ENCODE results near the gene NF2.

Gene NF2

GRCh38 chr22:29665486-29665885 lies 62.1 kb downstream of the NF2 start:
- no peak for DNase-seq (ENCODE audit: low read depth)

DNA sequence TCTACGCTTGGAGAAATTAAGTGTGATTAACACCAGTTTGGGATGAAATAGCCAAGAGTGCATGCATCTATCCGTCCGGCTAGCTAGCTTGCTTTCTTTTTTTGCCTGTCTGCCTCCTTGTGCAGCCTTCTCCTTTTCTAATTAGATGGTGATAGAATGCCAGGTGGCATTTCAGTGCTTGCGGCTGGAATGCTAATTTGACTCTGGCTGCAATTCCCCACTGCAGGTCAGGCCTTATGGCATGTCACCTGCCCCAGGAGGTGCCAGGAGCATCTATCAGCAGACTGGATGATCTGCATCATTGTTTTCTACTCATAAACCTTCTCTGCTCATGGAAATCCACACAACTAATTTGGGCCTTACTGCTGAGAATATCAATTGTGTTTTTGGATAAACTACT lies 65.2 kb downstream of the NF2 start:
- DNase-seq (ENCODE audit: low read depth), result no peak

DNA sequence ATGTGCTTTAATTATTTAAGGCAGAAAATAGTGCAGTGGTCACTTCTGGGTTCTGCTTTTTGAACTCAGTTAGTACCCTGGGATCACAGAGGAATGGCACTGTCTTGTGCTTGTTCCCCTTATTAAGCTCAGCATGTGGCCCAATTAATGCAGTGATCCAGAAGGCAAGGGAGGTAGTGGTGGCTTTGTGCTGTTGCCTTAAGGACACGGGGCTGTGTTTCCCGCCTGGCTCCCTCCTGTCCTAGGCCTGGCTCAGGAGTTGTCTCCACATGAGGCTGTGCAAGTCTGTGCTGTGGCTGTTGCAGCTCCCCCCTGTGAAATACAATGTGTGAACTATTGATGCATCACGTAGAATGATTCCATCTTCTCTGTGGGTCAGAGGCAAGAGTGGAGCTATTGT lies 67.2 kb downstream of the NF2 start:
- no peak for DNase-seq (ENCODE audit: low read depth)

DNA sequence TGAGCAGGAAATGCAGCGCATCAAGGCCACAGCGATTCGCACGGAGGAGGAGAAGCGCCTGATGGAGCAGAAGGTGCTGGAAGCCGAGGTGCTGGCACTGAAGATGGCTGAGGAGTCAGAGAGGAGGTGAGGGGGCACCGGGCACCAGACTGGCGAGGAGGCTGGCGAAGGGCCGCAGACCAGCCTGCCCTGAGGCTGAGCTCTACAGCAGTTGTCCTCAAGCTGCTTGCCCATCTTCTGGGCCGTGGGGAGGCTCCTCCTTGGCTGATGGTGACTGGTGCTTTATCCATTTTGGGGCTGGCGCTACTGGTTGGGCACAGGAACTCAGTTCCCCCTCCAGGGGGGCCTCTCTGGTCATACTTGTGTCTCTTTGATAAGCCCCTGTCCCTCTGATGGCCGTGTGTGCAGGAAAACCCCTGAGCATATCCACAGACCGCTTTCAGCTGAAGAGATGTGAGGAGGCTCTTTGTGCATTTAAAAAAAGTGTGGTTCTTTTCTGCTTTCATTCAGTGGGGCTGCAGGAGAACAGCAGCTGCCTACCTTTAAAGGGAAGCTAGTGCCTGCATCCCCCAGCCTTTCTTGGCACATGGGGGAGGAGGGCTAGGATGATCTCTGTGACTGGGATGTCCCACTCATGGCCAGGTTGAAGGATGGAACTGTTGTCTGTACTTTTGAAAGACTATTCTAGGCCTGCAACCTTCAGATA lies 70.1 kb downstream of the NF2 start:
- DNase-seq (ENCODE audit: low read depth), result no peak

GRCh38 chr22:29674121-29674520 lies 70.7 kb downstream of the NF2 start:
- DNase-seq (ENCODE audit: low read depth), result no peak

- no peak for DNase-seq (ENCODE audit: low read depth)
These were observed 75.9 kb downstream of the NF2 start for GRCh38 chr22:29679316-29679715.

DNA sequence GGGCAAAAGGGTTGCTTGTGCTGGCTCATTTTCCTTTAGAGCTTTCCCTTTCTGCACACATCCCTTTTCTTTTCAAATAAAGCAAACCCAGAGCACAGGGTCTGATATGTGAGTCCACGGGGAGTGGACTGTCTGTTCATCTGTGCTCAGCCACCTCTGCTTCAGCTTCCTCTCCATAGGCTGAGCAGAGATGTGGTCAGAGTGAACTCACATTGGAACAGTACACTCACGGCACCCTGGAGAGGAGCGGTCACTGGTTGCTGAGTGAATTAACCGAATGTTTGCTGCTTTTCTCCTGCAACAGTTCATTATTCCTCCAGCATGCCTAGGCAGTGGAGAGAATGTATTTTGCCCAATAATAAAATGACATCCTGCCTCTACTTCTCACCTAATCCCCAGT lies 80.1 kb downstream of the NF2 start:
- no peak for DNase-seq (ENCODE audit: low read depth)

GRCh38 chr22:29684244-29684643 lies 80.8 kb downstream of the NF2 start:
- DNase-seq (ENCODE audit: low read depth), result no peak

GRCh38 chr22:29689206-29689879 lies 85.9 kb downstream of the NF2 start:
- DNase-seq (ENCODE audit: low read depth), result no peak

- DNase-seq (ENCODE audit: low read depth), result peak; percentile 17
These were observed 86.4 kb downstream of the NF2 start for GRCh38 chr22:29689880-29690213.

DNA sequence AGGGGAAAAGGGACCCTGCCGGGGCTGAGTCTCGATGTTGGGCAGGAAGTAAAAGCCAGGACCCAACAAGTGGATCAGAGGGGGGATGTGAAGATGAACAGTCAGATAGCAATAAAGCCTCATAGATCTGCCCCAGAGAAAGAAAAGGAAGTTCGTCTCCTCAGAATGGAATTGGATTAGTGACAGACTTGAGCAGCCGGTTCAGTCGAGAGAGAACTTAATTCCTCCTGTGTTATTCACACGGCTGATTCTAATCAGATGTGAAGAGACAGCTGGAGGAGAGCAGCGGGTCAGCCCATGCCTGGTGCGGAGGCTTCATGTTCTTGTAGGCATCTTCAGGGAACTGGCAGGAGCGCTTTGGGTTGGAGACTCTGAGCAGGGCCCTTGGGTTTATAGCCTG lies 87.0 kb downstream of the NF2 start:
- no peak for DNase-seq (ENCODE audit: low read depth)

GRCh38 chr22:29691636-29692326 lies 88.3 kb downstream of the NF2 start:
- DNase-seq (ENCODE audit: low read depth), result no peak

DNA sequence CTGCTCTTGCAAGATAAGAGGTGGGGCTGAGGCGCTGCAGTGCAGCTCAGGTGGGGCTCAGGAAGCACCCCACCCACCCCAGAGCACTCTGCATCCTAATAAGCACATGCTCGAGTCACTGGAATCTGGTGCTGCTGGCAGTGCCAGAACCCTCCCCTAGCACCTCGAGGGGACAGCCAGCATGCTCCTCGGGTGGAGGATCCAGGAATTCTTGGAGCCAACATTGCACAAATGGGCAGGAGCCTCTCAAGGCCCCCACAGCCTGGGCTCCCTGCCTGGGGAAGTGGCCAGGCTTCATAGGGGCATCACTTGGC lies 88.9 kb downstream of the NF2 start:
- DNase-seq (ENCODE audit: low read depth), result no peak

DNA sequence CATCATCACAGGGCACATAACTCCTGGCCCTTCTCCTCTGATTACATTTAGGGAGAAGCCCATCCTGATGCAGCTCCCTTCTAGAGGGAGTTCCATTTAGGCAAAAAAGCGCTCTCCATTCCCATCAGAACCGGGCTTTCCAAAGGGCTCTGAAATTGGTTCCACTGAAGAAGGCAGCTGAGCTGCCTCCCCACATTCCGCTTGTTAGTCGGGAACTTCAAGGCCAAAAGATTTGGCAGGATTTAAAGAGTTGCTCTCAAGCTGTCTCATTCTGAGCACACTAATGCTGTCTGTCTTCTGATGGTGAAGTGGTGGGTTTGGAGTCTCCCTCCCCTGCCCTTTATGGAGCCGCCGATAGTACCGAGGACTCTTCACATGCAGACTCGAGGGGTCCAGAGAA lies 89.7 kb downstream of the NF2 start:
- no peak for DNase-seq (ENCODE audit: low read depth)

GRCh38 chr22:29693671-29694070 lies 90.2 kb downstream of the NF2 start:
- no peak for DNase-seq (ENCODE audit: low read depth)

GRCh38 chr22:29695129-29695926 lies 91.9 kb downstream of the NF2 start:
- no peak for DNase-seq (ENCODE audit: low read depth)

- DNase-seq (ENCODE audit: low read depth), result no peak
These were observed 94.6 kb downstream of the NF2 start for GRCh38 chr22:29697853-29698598.

DNA sequence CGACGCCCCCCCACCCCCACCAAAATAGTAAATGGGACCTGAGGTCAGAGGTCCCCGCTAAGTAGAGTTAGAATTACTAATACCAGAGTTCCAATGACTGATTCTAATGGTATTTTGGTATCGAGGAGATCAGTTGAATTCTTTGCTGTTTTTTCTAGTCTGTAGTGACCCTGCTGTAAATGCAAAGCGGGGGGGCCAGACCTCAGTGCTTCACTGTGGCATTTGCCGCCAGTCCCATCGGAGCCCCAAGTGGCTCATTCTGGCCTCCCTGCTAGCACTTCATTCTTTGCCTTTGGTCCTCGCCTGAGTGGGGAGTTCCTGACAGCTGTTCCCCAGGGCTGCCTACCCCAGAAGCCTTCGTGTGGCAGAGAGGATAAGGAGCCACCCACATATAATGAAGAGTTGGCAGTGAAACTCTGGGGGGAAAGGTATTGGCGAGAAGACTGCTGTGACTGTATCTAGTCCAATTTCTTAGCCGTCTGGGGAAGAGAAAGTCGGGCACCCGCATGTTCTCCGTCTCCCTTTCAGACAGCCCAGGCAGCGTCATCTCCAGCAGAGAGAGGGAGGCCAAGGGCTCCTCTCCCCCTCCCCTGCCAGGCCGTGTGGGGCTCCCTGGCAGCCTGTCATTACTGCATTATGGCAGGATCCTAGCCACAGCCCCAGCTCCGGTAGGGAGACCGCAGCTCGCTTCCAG lies 96.9 kb downstream of the NF2 start:
- DNase-seq (ENCODE audit: low read depth), result no peak

- DNase-seq (ENCODE audit: low read depth), result no peak
These were observed 97.4 kb downstream of the NF2 start for GRCh38 chr22:29700900-29701154.

- no peak for DNase-seq (ENCODE audit: low read depth)
These were observed 97.9 kb downstream of the NF2 start for GRCh38 chr22:29701155-29701999.

Measured in activated T-cell treated with anti-CD3 and anti-CD28 coated beads for 48 hours (primary cell).